Left ventricle myocardium inferior (tissue), 1 donor: Measurements from ENCODE around the gene PRRT1. TPM values are rescaled to one million over a fixed set of nuclear protein-coding genes. Genes with fewer than 3 reads are reported as not detected.
A peak's percentile ranks its signal among the peaks of the same experiment; 100 is the strongest.

Experiments used
- DNase-seq: peaks from one replicate; pipeline ENCODE4 v3.0.0-alpha.2; 2020
- H3K27ac ChIP-seq: fragments of 200-600 bp; replicated peaks from 2 replicates; pipeline ENCODE4 v1.8.0; 2021
- H3K27me3 ChIP-seq: fragments of 200-600 bp; 2 replicates; pipeline ENCODE4 v1.8.0; 2021; ENCODE audit warnings: low read depth
- H3K36me3 ChIP-seq: fragments of 200-600 bp; 2 replicates; pipeline ENCODE4 v1.8.0; 2021
- H3K4me1 ChIP-seq: fragments of 200-600 bp; 2 replicates; pipeline ENCODE4 v1.8.0; 2021
- H3K4me3 ChIP-seq: fragments of 200-600 bp; 2 replicates; pipeline ENCODE4 v1.8.0; 2021; ENCODE audit warnings: mild to moderate bottlenecking, moderate library complexity
- H3K9me3 ChIP-seq: fragments of 200-600 bp; replicated peaks from 2 replicates; pipeline ENCODE4 v1.8.0; 2021
- intact Hi-C: fragments of 100-400 bp; cut with micrococcal nuclease; formaldehyde crosslinking; loops from one replicate; pipeline ENCODE4 v1.11.0; 2022
- total RNA-seq: library from RNA; stranded (reverse); fragmentation: NEBNext Ultra II Directional; extraction: Animal tissue kit (Norgen Biotek cat#: 25700); gene quantifications from one replicate; pipeline ENCODE4 v1.2.1, GENCODE V29; 2021
- TF ChIP-seq, protein P1 (sequence below): fragments of 200-600 bp; IDR thresholded peaks from 2 replicates; pipeline ENCODE4 v1.8.0; 2021; ENCODE audit warnings: antibody characterized with exemption, mild to moderate bottlenecking, borderline replicate concordance
- donor health status: DM: no; HTN: yes; CAD: no; lungs with severe emphysema.

Gene PRRT1
- total RNA-seq, 1 donor from 2014 or later, result 1.0 TPM

DNA sequence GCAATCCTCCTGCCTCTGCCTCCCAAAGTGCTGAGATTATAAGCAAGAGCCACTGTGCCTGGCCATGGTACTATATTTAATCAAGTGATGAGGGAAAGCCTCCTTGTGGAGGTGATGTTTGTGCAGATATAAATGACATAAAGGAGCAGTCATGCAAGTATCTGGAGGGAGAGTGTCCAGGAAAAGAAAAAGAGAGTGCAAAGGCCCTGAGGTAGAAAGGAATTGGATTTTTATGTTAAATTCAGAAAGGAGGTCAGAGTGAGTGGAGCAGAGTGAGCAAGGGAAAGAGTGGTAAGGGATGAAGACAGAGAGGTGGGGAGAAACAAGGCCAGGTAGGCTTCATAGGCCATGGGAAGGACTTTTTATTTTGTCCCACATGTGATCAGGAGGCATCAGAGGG, 14.3 kb downstream of the PRRT1 start:
- H3K4me1 ChIP-seq, result no peaks in the 10 kb centered on the region
- peaks cover 7% of the 10 kb centered on the region for H3K27me3 ChIP-seq
- H3K9me3 ChIP-seq, result no peaks in the 10 kb centered on the region
- no peak overlapping the region for H3K27ac ChIP-seq
- H3K36me3 ChIP-seq, result no peaks in the 10 kb centered on the region
- no peak overlapping the region for H3K4me3 ChIP-seq
- intact Hi-C loops, result no loop called here
- DNase-seq, result no peak
- TF ChIP-seq, protein P1, sequence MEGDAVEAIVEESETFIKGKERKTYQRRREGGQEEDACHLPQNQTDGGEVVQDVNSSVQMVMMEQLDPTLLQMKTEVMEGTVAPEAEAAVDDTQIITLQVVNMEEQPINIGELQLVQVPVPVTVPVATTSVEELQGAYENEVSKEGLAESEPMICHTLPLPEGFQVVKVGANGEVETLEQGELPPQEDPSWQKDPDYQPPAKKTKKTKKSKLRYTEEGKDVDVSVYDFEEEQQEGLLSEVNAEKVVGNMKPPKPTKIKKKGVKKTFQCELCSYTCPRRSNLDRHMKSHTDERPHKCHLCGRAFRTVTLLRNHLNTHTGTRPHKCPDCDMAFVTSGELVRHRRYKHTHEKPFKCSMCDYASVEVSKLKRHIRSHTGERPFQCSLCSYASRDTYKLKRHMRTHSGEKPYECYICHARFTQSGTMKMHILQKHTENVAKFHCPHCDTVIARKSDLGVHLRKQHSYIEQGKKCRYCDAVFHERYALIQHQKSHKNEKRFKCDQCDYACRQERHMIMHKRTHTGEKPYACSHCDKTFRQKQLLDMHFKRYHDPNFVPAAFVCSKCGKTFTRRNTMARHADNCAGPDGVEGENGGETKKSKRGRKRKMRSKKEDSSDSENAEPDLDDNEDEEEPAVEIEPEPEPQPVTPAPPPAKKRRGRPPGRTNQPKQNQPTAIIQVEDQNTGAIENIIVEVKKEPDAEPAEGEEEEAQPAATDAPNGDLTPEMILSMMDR, result no peak

DNA sequence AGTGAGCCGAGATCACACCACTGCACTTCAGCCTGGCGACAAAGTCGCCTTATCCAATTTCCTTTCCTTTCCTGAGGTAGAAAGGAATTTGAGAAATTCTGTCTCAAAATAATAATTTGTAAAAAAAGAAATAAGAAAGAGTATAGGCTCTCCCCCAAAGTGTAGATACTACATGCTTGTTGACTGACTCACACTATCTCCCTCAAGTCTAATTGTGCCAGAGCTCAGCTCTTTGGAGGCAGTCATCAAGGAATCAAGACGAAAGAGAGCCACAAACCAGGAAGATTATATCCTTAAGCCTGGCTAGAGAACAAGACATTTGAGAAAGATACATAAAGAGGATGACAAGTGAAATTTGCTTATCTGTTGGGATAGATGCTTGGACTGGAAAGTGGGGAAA, 18.0 kb downstream of the PRRT1 start:
- TF ChIP-seq, protein P1, result no peak
- intact Hi-C loops, result no loop called here
- Histone ChIP-seq H3K4me3 (no peak overlapping the region), H3K36me3 (no peaks in the 10 kb centered on the region), H3K27me3 (peaks cover 7% of the 10 kb centered on the region), H3K27ac (no peak overlapping the region), H3K4me1 (peaks cover 18% of the 10 kb centered on the region), H3K9me3 (no peaks in the 10 kb centered on the region)
- DNase-seq, result no peak

- Histone ChIP-seq H3K9me3 (no peaks in the 10 kb centered on the region), H3K4me3 (no peak overlapping the region), H3K27me3 (peaks cover 7% of the 10 kb centered on the region), H3K36me3 (no peaks in the 10 kb centered on the region), H3K4me1 (peaks cover 31% of the 10 kb centered on the region), H3K27ac (no peak overlapping the region)
- intact Hi-C loops, result no loop called here
- no peak for DNase-seq
- TF ChIP-seq, protein P1, result no peak
Measured at GRCh38 chr6:32132110-32132509, 19.6 kb downstream of the PRRT1 start.

DNA sequence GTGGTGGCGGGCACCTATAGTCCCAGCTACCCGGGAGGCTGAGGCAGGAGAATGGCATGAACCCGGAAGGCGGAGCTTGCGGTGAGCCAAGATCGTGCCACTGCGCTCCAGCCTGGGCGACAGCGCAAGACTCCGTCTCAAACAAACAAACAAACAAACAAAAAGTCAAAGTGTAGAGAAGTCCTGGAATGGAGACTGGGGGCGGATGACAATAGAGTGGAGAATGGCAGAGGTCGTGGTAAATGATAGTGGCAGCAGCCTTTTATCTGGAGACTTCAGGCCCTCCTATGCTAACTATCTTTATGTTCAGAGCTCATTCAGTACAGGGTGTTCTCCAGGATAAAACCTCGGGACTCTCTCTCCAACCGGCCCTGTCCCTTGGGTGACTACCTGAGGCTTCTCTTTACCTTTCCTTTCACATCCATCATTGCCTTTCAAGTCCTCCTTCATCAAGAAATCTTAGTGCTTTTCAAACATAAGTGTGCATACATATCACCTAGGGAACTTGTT, 20.2 kb downstream of the PRRT1 start:
- H3K9me3 ChIP-seq, result no peaks in the 10 kb centered on the region
- no peak overlapping the region for H3K4me3 ChIP-seq
- intact Hi-C loops, result no loop called here
- TF ChIP-seq, protein P1, result no peak
- peaks cover 7% of the 10 kb centered on the region for H3K27me3 ChIP-seq
- no peak for DNase-seq
- H3K27ac ChIP-seq, result no peak overlapping the region
- H3K36me3 ChIP-seq, result peaks cover 2% of the 10 kb centered on the region
- H3K4me1 ChIP-seq, result peaks cover 38% of the 10 kb centered on the region

GRCh38 chr6:32129297-32130088, 22.2 kb downstream of the PRRT1 start:
- peak overlapping the region; percentile 84 for H3K4me3 ChIP-seq
- intact Hi-C loops, result no loop called here
- TF ChIP-seq, protein P1, result no peak
- no peak for DNase-seq
- no peaks in the 10 kb centered on the region for H3K9me3 ChIP-seq
- H3K4me1 ChIP-seq, result peaks cover 47% of the 10 kb centered on the region
- peaks cover 22% of the 10 kb centered on the region for H3K36me3 ChIP-seq
- peak overlapping the region; percentile 93 for H3K27ac ChIP-seq
- H3K27me3 ChIP-seq, result peaks cover 7% of the 10 kb centered on the region
